Activated naive CD4-positive, alpha-beta T cell treated with anti-CD3 and anti-CD28 coated beads, Interleukin-2, amount 10 ng/mL, durations not matched to agents 7 days and 5 days (primary cell): Measurements from ENCODE around the gene HLA-DOB.

Experiments used
- CTCF ChIA-PET: fragments of 350-600 bp; sonication (Branson Sonifier 250); formaldehyde crosslinking; loops from one replicate; lab custom pipeline; 2021; ENCODE audit warnings: antibody characterized with exemption; lab: Charles Lee
- DNase-seq: peaks from one replicate; pipeline ENCODE4 v3.0.0-alpha.2; 2020
- H3K27ac Mint-ChIP-seq: one replicate; pipeline ENCODE4 v1.8.0; 2021; ENCODE audit warnings: mild to moderate bottlenecking, moderate library complexity, mixed read lengths
- H3K27me3 Mint-ChIP-seq: one replicate; pipeline ENCODE4 v1.8.0; 2021; ENCODE audit warnings: mild to moderate bottlenecking, mixed read lengths
- H3K36me3 Mint-ChIP-seq: one replicate; pipeline ENCODE4 v1.8.0; 2021; ENCODE audit warnings: mixed read lengths
- H3K4me1 Mint-ChIP-seq: one replicate; pipeline ENCODE4 v1.8.0; 2021; ENCODE audit warnings: mixed read lengths
- H3K4me3 Mint-ChIP-seq: one replicate; pipeline ENCODE4 v1.8.0; 2021; ENCODE audit warnings: mild to moderate bottlenecking, moderate library complexity, mixed read lengths
- H3K9me3 Mint-ChIP-seq: one replicate; pipeline ENCODE4 v1.8.0; 2021; ENCODE audit warnings: mixed read lengths

The HLA-DOB gene

GRCh38 chr6:32838114-32838958 is 21.5 kb upstream of the HLA-DOB start, which contains the start of gene TAP2:
TSS of gene TAP2 (minus strand) at chr6:32838739. CDS start at chr6:32838233, 506 bp downstream.
- peak within 1 kb of the TSS; percentile 100 for H3K27ac Mint-ChIP-seq
- peaks cover 86% of the 10 kb centered on the region for H3K4me1 Mint-ChIP-seq
- no peaks in the 10 kb centered on the region for H3K27me3 Mint-ChIP-seq
- H3K4me3 Mint-ChIP-seq: peak within 1 kb of the TSS; percentile 85
- peaks cover 70% of the 10 kb centered on the region for H3K36me3 Mint-ChIP-seq
- H3K9me3 Mint-ChIP-seq: no peaks in the 10 kb centered on the region
- peak; percentile 98 for DNase-seq
- CTCF ChIA-PET: interaction anchor here (0.6 to 6.7 kb wide), 29 partner anchors 10 to 176 kb away, joined by 3 to 184 read pairs (median 4); partner anchors contain the start of genes BRD2, HLA-DMA, HLA-DMB and PSMB9

DNA sequence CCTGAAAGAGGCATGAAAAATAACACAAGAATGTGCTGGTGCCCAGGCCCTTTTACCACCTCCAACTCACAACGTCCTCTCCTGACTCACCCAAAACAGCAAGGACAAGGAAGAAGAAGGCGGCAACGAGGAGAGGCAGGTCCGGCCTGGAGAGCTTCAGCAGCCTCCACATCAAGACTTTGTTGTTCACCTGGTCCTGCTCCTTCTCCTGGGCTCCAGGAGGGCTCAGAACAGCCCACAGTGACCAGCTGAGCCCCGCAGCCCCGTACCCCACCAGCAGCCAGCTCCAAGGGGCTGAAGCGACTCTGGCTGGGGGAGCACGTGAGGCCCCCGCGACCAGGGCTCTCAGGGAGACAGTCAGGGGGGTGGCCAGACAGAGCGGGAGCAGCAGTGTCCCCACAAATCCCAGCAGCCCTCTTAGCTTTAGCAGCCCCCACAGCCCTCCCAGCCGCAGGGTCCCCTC is 20.9 kb upstream of the HLA-DOB start:
- peaks cover 88% of the 10 kb centered on the region for H3K4me1 Mint-ChIP-seq
- peaks cover 72% of the 10 kb centered on the region for H3K36me3 Mint-ChIP-seq
- no peaks in the 10 kb centered on the region for H3K27me3 Mint-ChIP-seq
- H3K27ac Mint-ChIP-seq: peak overlapping the region; percentile 100
- peak; percentile 23 for DNase-seq
- H3K4me3 Mint-ChIP-seq: peak overlapping the region; percentile 85
- CTCF ChIA-PET: interaction anchor here (0.9 to 6.7 kb wide), 15 partner anchors 9 to 147 kb away, joined by 3 to 184 read pairs (median 7); partner anchors contain the start of genes BRD2, HLA-DMA, PSMB9 and TAP1
- H3K9me3 Mint-ChIP-seq: no peaks in the 10 kb centered on the region

- no peaks in the 10 kb centered on the region for H3K27me3 Mint-ChIP-seq
- CTCF ChIA-PET: interaction anchor here (1.4 to 6.7 kb wide), 5 partner anchors 8 to 148 kb away, joined by 3 to 184 read pairs (median 22); partner anchors contain the start of genes HLA-DMA, PSMB9 and TAP1
- peak overlapping the region; percentile 100 for H3K27ac Mint-ChIP-seq
- H3K9me3 Mint-ChIP-seq: no peaks in the 10 kb centered on the region
- H3K4me3 Mint-ChIP-seq: peak overlapping the region; percentile 85
- no peak for DNase-seq
- peaks cover 68% of the 10 kb centered on the region for H3K36me3 Mint-ChIP-seq
- H3K4me1 Mint-ChIP-seq: peaks cover 86% of the 10 kb centered on the region
These were observed 20.1 kb upstream of the HLA-DOB start for GRCh38 chr6:32836873-32837272.

- Mint-ChIP-seq H3K27ac (no peak overlapping the region), H3K27me3 (no peaks in the 10 kb centered on the region), H3K4me3 (no peak overlapping the region), H3K9me3 (no peaks in the 10 kb centered on the region), H3K4me1 (peaks cover 75% of the 10 kb centered on the region), H3K36me3 (peaks cover 63% of the 10 kb centered on the region)
- DNase-seq: no peak
- CTCF ChIA-PET: interaction anchor here (0.8 to 1.3 kb wide), 2 partner anchors 19 to 33 kb away, joined by 3 read pairs; no protein-coding TSS in a partner anchor
These were observed 18.5 kb upstream of the HLA-DOB start for GRCh38 chr6:32835167-32835893.

DNA sequence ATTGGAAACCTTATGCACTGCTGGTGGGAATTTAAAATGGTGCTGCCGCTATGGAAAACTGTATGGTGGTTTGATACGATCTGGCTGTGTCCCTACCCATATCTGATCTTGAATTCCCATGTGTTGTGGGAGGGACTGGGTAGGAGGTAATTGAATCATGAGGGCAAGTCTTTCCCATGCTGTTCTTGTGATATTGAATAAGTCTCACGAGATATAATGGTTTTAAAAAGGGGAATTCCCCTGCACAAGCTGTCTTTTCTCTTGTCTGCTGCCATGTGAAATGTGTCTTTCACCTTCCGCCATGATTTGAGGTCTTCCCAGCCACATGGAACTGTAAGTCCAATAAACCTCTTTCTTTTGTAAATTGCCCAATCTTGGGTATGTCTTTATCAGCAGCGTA is 16.9 kb upstream of the HLA-DOB start:
- CTCF ChIA-PET: no interaction called here
- H3K27ac Mint-ChIP-seq: no peak overlapping the region
- peaks cover 73% of the 10 kb centered on the region for H3K36me3 Mint-ChIP-seq

DNA sequence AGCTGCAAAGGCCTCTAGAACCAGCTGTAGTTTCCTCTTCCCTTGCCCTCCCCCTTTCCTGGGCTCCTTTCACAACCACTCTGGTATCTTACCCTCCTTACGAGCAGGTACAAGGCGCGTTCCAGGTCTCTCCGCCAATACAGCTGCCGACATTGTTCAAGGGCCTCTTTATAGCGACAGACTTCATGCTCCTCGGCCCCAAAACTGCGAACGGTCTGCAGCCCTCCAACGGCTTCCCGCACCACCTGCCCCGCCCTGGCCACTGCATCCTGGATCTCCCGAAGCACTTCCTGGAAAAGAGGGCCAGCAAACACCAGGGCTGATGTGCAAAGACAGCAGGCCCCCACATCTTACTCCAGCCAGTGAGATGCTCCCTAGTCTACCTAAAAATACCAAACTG is 15.7 kb upstream of the HLA-DOB start:
- Mint-ChIP-seq H3K9me3 (no peaks in the 10 kb centered on the region), H3K4me1 (peaks cover 65% of the 10 kb centered on the region), H3K4me3 (no peak overlapping the region), H3K36me3 (peaks cover 80% of the 10 kb centered on the region), H3K27ac (peak overlapping the region; percentile 31), H3K27me3 (no peaks in the 10 kb centered on the region)
- no peak for DNase-seq
- CTCF ChIA-PET: interaction anchor here (0.8 to 1.1 kb wide), 2 partner anchors 22 to 38 kb away, joined by 3 read pairs; no protein-coding TSS in a partner anchor

More for the DNA sequence above, 16.9 kb upstream of the HLA-DOB start:
- Mint-ChIP-seq H3K27me3 (no peaks in the 10 kb centered on the region), H3K4me1 (peaks cover 59% of the 10 kb centered on the region), H3K9me3 (no peaks in the 10 kb centered on the region), H3K4me3 (no peak overlapping the region)
- no peak for DNase-seq

DNA sequence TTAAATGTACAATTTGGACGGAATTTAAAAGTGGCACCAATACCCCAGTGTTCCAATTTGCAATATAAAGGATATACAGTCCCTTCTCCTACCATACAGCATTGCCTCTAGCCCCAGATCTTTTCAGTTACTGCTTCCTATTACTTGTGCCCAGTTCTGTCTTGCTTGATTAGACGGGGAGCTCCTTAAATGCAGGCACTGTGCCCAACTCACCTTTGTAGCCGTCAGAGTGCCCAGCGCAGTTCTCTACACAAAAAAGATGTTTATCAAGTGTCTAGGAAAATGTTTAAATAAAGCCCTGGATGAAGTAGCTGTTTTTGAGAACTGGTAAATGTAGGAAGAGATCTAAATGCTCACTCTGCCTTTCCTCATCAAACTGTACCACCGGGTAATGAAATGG is 14.1 kb upstream of the HLA-DOB start:
- no peaks in the 10 kb centered on the region for H3K27me3 Mint-ChIP-seq
- H3K4me3 Mint-ChIP-seq: no peak overlapping the region
- CTCF ChIA-PET: interaction anchor here (0.8 to 1.0 kb wide), 2 partner anchors 22 to 37 kb away, joined by 3 to 4 read pairs; partner anchors contain the start of genes PSMB9 and TAP1
- peaks cover 71% of the 10 kb centered on the region for H3K36me3 Mint-ChIP-seq
- peaks cover 62% of the 10 kb centered on the region for H3K4me1 Mint-ChIP-seq
- no peaks in the 10 kb centered on the region for H3K9me3 Mint-ChIP-seq
- H3K27ac Mint-ChIP-seq: no peak overlapping the region
- DNase-seq: no peak

GRCh38 chr6:32830017-32830416 is 13.2 kb upstream of the HLA-DOB start:
- H3K27me3 Mint-ChIP-seq: no peaks in the 10 kb centered on the region
- peaks cover 61% of the 10 kb centered on the region for H3K36me3 Mint-ChIP-seq
- H3K4me3 Mint-ChIP-seq: no peak overlapping the region
- CTCF ChIA-PET: no interaction called here
- no peak for DNase-seq
- H3K4me1 Mint-ChIP-seq: peaks cover 55% of the 10 kb centered on the region
- no peaks in the 10 kb centered on the region for H3K9me3 Mint-ChIP-seq
- H3K27ac Mint-ChIP-seq: no peak overlapping the region

GRCh38 chr6:32829495-32829894 is 12.7 kb upstream of the HLA-DOB start:
- Mint-ChIP-seq H3K27ac (no peak overlapping the region), H3K4me1 (peaks cover 50% of the 10 kb centered on the region), H3K4me3 (no peak overlapping the region), H3K27me3 (no peaks in the 10 kb centered on the region), H3K9me3 (no peaks in the 10 kb centered on the region), H3K36me3 (peaks cover 56% of the 10 kb centered on the region)
- DNase-seq: no peak
- CTCF ChIA-PET: interaction anchor here (2.6 to 4.4 kb wide), 2 partner anchors 9 to 39 kb away, joined by 22 to 32 read pairs; partner anchors contain the start of gene TAP2

DNA sequence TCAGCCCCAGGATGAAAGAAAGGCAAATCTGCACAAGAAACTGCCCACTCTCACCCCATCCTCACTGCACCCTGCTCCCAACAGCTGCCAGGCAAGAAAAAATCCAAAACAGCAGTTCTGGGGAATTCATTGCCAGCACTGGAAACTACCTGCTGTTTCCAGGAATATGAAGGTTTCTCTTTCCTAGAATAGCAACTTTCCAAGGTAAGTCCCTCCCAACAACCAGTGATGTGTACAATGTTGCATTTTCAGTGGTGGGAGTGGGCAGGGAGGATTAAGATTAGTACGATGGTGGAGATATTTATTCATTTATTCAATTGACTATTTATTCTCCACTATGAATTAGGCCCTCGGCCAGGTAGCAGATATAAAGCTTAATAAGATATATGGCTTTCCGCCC is 10.2 kb upstream of the HLA-DOB start:
- no peak for DNase-seq
- H3K36me3 Mint-ChIP-seq: peaks cover 37% of the 10 kb centered on the region
- H3K4me1 Mint-ChIP-seq: peaks cover 28% of the 10 kb centered on the region
- H3K27ac Mint-ChIP-seq: no peak overlapping the region
- CTCF ChIA-PET: interaction anchor here (1.0 to 4.4 kb wide), 4 partner anchors 11 to 41 kb away, joined by 3 to 32 read pairs (median 13); partner anchors contain the start of gene TAP2
- H3K27me3 Mint-ChIP-seq: no peaks in the 10 kb centered on the region
- H3K4me3 Mint-ChIP-seq: no peak overlapping the region
- H3K9me3 Mint-ChIP-seq: no peaks in the 10 kb centered on the region

- CTCF ChIA-PET: interaction anchor here (0.5 to 4.4 kb wide), 8 partner anchors 12 to 159 kb away, joined by 3 to 32 read pairs (median 4); partner anchors contain the start of gene TAP2
- H3K4me1 Mint-ChIP-seq: peaks cover 22% of the 10 kb centered on the region
- peaks cover 31% of the 10 kb centered on the region for H3K36me3 Mint-ChIP-seq
These were observed 9.2 kb upstream of the HLA-DOB start for GRCh38 chr6:32825966-32826365.

GRCh38 chr6:32819729-32820128 is 2.9 kb upstream of the HLA-DOB start:
- Mint-ChIP-seq H3K4me1 (peaks cover 3% of the 10 kb centered on the region), H3K36me3 (no peaks in the 10 kb centered on the region), H3K9me3 (no peaks in the 10 kb centered on the region), H3K4me3 (no peak overlapping the region), H3K27ac (no peak overlapping the region), H3K27me3 (no peaks in the 10 kb centered on the region)
- DNase-seq: no peak
- CTCF ChIA-PET: interaction anchor here (1.0 to 1.9 kb wide), 2 partner anchors 12 to 48 kb away, joined by 3 to 7 read pairs; no protein-coding TSS in a partner anchor

More at GRCh38 chr6:32825966-32826365, 9.2 kb upstream of the HLA-DOB start:
- H3K27me3 Mint-ChIP-seq: no peaks in the 10 kb centered on the region
- H3K4me3 Mint-ChIP-seq: no peak overlapping the region
- no peak for DNase-seq
- no peak overlapping the region for H3K27ac Mint-ChIP-seq
- no peaks in the 10 kb centered on the region for H3K9me3 Mint-ChIP-seq

- H3K4me3 Mint-ChIP-seq: no peak overlapping the region
- H3K4me1 Mint-ChIP-seq: peaks cover 3% of the 10 kb centered on the region
- no peaks in the 10 kb centered on the region for H3K36me3 Mint-ChIP-seq
- CTCF ChIA-PET: interaction anchor here (0.6 to 0.7 kb wide), 2 partner anchors 53 to 842 kb away, joined by 3 read pairs; no protein-coding TSS in a partner anchor
- DNase-seq: no peak
- no peak overlapping the region for H3K27ac Mint-ChIP-seq
- no peaks in the 10 kb centered on the region for H3K27me3 Mint-ChIP-seq
- H3K9me3 Mint-ChIP-seq: no peaks in the 10 kb centered on the region
These were observed 2.1 kb upstream of the HLA-DOB start for GRCh38 chr6:32818867-32819266.
